22Rv1 (cell line): ENCODE results near the gene CELA1.

Experiments used
- CTCF ChIP-seq: fragments of 450-650 bp; IDR thresholded peaks from 2 replicates; pipeline ENCODE4 v1.5.1; 2017; ENCODE audit warnings: mild to moderate bottlenecking
- ZFX ChIP-seq: fragments of 450-650 bp; IDR thresholded peaks from 2 replicates; pipeline ENCODE4 v1.6.1; 2017; ENCODE audit warnings: antibody characterized with exemption, borderline replicate concordance

DNA sequence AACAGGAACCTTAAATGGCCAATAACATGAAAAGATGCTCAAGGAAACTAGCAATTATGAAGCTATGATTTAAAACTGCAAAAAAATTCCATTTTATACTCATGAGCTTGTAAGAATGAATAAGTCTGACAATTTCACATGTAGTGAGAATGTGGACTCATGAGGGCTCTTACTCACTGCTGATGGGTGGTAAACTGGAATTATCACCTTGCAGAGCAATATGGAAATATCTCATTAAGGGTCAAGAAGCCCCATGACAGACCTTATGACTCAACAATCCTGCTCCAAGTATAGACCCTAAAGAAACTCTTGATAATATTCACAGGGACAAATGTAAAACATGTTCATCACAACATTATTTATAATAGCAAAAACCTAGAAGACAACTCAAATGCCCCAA lies 52.8 kb downstream of the CELA1 start:
- TF ChIP-seq CTCF, result no peak
- no peak for TF ChIP-seq ZFX
